ENCODE measurements around the gene GTF2I. TPM values are rescaled to one million over a fixed set of nuclear protein-coding genes. Genes with fewer than 3 reads are reported as not detected.

Gene GTF2I
- total RNA-seq, 4 donors from 2014 or later = 240 to 385 (median 353) TPM

GRCh38 chr7:74671602-74672001 lies 14.1 kb downstream of the GTF2I start:
- Histone ChIP-seq H3K4me1 (peaks cover 26 to 40% of the 10 kb centered on the region in 2 donors), H3K9me3 (no peaks in the 10 kb centered on the region), H3K36me3 (peaks cover 0 to 3% of the 10 kb centered on the region in 2 donors), H3K27ac (peak overlapping the region in 2 of 3 donors; percentile 14 to 44), H3K27me3 (no peaks in the 10 kb centered on the region), H3K4me3 (replicated peaks in 1 of 3) (no peak overlapping the region)
- no peak for DNase-seq
- intact Hi-C loops (cut with DNase I) = no loop called here
- WGBS, 2 donors = 50 to 65% methylated on average over 6 of the region's 6 CpGs
- TF ChIP-seq CTCF (IDR thresholded peaks at IDR 0.05) = no peak
- no peak for TF ChIP-seq POLR2A (IDR thresholded peaks at IDR 0.05)

- H3K9me3 ChIP-seq = no peaks in the 10 kb centered on the region
- H3K4me3 ChIP-seq (replicated peaks in 1 of 3) = no peak overlapping the region
- peaks cover 19 to 35% of the 10 kb centered on the region in 2 donors for H3K4me1 ChIP-seq
- TF ChIP-seq CTCF (IDR thresholded peaks at IDR 0.05) (no peak), POLR2A (IDR thresholded peaks at IDR 0.05) (no peak)
- peak overlapping the region; percentile 14 to 50 (median 18) for H3K27ac ChIP-seq
- intact Hi-C loops (cut with DNase I) = no loop called here
- H3K36me3 ChIP-seq = peaks cover 0 to 3% of the 10 kb centered on the region in 2 donors
- WGBS, 2 donors = 77% methylated on average over 6 of the region's 6 CpGs
- H3K27me3 ChIP-seq = no peaks in the 10 kb centered on the region
- no peak for DNase-seq
Observed at GRCh38 chr7:74672343-74672915, 14.9 kb downstream of the GTF2I start.

GRCh38 chr7:74674166-74674565 lies 16.6 kb downstream of the GTF2I start:
- DNase-seq = no peak
- Histone ChIP-seq H3K27ac (no peak overlapping the region), H3K9me3 (no peaks in the 10 kb centered on the region), H3K4me1 (peaks cover 19 to 35% of the 10 kb centered on the region in 2 donors), H3K4me3 (replicated peaks in 1 of 3) (no peak overlapping the region), H3K27me3 (no peaks in the 10 kb centered on the region), H3K36me3 (peaks cover 0 to 3% of the 10 kb centered on the region in 2 donors)
- intact Hi-C loops (cut with DNase I) = no loop called here
- no peak for TF ChIP-seq CTCF (IDR thresholded peaks at IDR 0.05)
- TF ChIP-seq POLR2A (IDR thresholded peaks at IDR 0.05) = no peak
- 93 to 96% methylated on average over 7 of the region's 7 CpGs for WGBS, 2 donors

GRCh38 chr7:74682829-74683228 lies 25.3 kb downstream of the GTF2I start:
- no peak for TF ChIP-seq CTCF (IDR thresholded peaks at IDR 0.05)
- no peak for TF ChIP-seq POLR2A (IDR thresholded peaks at IDR 0.05)
- no peak overlapping the region for H3K4me3 ChIP-seq (replicated peaks in 1 of 3)
- peaks cover 0 to 4% of the 10 kb centered on the region in 2 donors for H3K36me3 ChIP-seq
- no peaks in the 10 kb centered on the region for H3K27me3 ChIP-seq
- no peak overlapping the region for H3K27ac ChIP-seq
- H3K4me1 ChIP-seq = peaks cover 5 to 10% of the 10 kb centered on the region in 2 donors
- H3K9me3 ChIP-seq = no peaks in the 10 kb centered on the region
- intact Hi-C loops (cut with DNase I) = no loop called here
- no peak for DNase-seq
- 95 to 97% methylated on average over 3 of the region's 3 CpGs for WGBS, 2 donors

- H3K36me3 ChIP-seq = peaks cover 0 to 4% of the 10 kb centered on the region in 2 donors
- no peaks in the 10 kb centered on the region for H3K27me3 ChIP-seq
- no peak overlapping the region for H3K27ac ChIP-seq
- no peaks in the 10 kb centered on the region for H3K9me3 ChIP-seq
- H3K4me3 ChIP-seq (replicated peaks in 1 of 3) = no peak overlapping the region
- intact Hi-C loops (cut with DNase I) = no loop called here
- peaks cover 5 to 10% of the 10 kb centered on the region in 2 donors for H3K4me1 ChIP-seq
- no peak for TF ChIP-seq CTCF (IDR thresholded peaks at IDR 0.05)
- 92 to 93% methylated on average over 5 of the region's 5 CpGs for WGBS, 2 donors
- no peak for DNase-seq
Observed at GRCh38 chr7:74683799-74684198, 26.3 kb downstream of the GTF2I start.
